C4-2B (cell line): ENCODE results near the gene SIX1.

Experiments used
- ZFX ChIP-seq: fragments of 450-650 bp; IDR thresholded peaks from 2 replicates; pipeline ENCODE4 v1.6.1; 2017
- TF ChIP-seq, protein P1 (sequence below): fragments of 450-650 bp; conservative IDR thresholded peaks from 2 replicates; pipeline ENCODE4 v1.5.1; 2017; ENCODE audit warnings: mild to moderate bottlenecking

DNA sequence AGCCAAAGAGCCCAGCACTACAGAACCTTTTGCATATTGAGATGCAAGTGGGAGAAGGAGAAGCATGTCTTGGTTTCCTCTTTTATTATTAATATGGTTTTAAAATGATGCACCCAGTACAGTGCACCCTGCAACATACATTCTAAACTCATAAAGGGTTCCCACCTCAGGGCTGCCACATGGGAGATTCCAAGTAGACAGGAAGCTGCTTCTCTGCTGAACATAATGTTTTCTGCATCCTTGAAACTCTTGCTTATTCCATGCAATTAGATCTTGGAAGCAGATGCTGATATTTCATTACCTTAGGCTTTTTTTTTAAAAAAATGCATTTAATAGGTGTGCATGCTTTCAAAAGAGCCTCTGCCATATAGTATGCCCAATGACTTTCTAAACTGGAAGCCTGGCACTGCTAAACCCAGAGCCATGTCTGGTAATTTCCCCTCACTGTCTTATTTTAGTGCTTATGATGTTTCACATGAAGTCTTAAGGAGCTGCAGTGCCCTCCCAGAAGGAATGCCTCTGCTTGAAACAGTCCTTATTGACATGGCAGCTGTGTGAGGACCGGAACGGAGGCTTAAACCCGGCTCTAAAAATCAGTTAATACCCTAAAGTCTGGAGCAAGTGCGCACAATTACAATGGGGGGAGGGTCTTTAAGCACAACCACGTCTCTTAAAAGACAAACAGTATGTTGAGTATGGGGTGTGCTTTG lies 2.0 kb upstream of the SIX1 start:
- TF ChIP-seq, protein P1, sequence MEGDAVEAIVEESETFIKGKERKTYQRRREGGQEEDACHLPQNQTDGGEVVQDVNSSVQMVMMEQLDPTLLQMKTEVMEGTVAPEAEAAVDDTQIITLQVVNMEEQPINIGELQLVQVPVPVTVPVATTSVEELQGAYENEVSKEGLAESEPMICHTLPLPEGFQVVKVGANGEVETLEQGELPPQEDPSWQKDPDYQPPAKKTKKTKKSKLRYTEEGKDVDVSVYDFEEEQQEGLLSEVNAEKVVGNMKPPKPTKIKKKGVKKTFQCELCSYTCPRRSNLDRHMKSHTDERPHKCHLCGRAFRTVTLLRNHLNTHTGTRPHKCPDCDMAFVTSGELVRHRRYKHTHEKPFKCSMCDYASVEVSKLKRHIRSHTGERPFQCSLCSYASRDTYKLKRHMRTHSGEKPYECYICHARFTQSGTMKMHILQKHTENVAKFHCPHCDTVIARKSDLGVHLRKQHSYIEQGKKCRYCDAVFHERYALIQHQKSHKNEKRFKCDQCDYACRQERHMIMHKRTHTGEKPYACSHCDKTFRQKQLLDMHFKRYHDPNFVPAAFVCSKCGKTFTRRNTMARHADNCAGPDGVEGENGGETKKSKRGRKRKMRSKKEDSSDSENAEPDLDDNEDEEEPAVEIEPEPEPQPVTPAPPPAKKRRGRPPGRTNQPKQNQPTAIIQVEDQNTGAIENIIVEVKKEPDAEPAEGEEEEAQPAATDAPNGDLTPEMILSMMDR, result no peak
- no peak for TF ChIP-seq ZFX
